HG02884 (cell line): ENCODE data around the gene PYGB.

ENCODE experiments used
- ATAC-seq: cut with Tn5 transposase; IDR thresholded peaks from one replicate; pipeline ENCODE4 v1.9.1; 2021; ENCODE audit warnings: mild to moderate bottlenecking, moderate library complexity; ENCODE audit not compliant: unreplicated experiment

PYGB gene

DNA sequence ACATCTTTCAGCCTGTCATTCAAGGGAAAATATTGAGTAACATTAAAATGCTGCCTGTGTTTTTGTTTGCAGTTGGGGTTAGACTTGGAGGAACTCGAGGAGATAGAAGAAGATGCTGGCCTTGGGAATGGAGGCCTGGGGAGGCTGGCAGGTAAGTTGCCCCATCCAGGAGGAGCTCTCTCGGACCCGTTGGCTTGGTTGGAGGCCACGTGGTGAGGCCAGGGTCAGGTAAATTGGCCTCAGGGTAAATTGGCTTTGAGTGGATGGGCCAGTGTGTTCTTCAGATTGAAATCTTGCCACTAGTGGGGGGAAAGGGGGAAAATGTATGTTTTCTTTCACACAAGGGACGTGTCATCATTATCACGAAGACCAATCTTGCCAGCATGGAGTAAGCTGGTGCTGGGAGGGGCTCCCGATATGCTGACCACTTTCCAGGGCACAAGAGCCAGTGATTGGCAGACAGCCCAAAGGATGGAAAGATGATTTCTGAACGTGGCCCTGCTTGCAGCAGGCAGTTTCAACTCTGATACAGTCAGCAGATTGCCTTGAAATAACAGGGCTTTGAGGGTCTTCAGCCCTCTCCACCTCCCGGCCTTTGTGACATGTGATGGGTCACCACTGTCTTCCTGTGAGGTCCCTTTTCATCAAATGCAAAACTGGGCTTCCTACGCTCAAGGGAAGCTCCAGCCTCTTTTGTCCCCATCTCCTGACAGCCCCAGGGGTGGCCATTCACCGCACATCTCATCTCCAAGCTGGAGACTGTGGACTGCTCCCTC is 21.4 kb downstream of the PYGB start:
- no peak for ATAC-seq

DNA sequence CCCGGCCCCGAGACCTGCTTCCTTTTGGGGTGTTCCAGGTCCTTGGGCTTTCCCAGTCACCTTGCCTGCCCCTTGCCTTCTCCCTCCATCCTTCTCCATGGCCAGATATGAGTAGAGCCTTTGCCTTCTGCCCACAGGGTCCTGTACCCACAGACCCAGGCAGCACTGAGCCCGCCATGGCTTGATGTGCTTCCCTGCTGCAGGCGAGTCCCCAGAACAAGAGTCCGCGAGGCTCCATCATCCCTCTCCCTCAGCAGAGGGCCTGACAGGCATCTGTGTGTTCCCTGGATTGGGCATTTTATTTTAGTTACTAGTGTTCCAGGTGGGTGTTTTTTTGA is 21.9 kb downstream of the PYGB start:
- no peak for ATAC-seq

DNA sequence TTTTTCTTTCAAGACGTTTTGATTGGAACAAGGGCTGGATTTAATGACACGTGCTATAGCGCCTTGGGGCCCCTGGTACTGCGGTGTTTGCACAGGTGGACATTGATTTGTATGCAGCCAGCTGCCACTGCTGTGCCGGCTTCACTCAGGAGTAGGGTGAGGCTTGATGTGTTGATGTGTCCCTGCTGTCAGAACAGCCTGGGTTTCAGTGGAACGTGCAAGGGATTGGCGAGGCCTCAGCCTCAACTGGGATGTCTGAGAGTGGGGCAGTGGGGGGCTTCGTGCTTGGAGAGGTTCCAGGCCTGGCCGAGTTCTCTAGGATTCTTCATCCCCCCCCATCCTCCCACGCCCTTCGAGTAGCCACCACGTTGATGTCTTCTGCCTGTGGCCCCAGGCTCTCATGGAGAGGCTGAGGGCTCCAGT is 23.0 kb downstream of the PYGB start:
- no peak for ATAC-seq

DNA sequence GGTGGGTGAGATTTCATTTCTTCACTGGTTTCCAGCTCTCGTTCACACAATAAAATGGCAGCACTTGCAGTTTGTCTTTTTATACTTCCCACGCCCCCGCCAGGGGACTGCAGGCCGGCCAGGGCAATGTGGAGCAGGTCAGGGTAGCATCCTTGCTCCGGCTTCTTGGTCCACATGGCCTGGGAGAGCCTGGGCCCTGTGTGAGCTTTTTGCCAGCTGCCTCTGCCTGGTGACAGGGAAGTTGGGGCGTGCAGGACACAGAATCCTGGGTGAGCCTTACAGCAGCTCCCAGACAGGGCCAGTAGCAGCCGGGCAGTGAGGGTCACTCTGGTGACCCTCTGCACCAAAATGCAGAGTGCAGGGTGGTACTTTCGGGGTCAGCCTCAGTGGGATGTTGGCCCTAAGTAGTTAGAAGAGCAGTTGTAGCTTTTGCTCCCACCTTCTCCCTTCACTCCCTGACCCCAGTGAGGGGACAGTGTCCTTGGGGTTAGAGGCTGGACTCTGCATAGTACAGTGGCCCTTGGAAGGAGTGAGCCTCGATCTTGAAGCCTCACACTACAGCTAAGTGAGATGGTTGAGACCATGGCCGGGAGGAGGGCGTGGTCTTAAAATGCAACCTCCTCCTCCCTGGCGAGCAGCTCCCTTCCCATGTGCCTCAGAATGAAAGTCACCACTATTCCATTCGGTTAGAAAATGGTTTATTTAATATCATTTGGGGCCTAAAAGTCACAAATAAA is 23.8 kb downstream of the PYGB start:
- ATAC-seq, result no peak

DNA sequence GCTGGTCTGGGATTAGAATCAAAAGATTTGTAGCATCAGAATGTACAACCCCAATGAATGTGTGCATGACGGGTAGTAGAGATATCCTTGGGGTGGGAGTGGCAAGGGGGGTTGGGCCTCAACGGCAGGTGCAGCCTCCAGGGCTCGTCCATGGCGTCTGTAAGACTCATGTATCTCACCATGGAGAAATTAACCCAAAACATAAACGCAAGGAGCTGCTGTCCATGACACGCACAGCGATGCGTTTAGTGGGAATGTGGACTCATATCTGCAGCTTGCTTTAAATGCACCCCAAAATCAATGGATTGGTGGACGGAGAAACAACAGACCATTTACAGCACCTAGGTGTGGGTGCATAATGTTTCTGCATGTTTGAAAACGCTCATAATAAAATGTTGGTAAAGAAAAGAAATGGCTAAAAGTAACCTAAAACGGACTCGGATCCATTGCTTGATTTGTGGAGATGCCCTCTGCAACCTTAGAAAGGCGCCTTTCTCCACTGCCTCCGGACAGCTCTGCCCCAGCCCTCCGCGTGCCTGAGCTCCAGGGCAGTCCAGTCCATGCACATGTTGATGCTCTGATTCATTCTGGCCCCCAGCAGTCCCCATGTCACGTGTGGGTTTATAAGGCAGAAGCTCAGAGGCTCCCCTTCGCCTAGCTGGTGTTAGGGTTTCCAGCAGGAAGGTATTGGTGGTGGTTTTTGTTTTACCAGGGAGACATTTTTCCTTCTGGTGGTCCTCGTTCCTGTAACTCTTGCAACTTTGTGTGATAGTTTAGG is 24.5 kb downstream of the PYGB start:
- ATAC-seq, result no peak

DNA sequence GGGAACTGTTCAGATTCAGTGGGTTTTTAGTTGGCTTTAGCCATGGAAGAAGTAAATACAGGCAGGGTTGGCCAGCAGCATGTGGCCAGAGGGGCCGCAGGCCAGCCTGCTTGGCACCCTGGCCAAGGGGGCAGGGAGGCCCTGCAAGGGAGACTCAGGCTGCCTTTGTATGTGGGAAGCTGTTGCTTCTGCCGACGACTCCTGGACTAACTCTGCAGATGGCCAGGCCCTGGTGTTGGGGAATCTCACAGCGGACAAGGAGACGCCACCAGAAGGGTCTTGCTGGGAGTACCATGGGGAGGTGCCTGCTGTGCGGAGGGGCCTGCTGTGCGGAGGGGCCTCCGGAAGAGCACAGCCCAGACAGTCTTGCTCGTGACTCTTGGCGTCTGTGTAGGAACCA is 25.2 kb downstream of the PYGB start:
- no peak for ATAC-seq

DNA sequence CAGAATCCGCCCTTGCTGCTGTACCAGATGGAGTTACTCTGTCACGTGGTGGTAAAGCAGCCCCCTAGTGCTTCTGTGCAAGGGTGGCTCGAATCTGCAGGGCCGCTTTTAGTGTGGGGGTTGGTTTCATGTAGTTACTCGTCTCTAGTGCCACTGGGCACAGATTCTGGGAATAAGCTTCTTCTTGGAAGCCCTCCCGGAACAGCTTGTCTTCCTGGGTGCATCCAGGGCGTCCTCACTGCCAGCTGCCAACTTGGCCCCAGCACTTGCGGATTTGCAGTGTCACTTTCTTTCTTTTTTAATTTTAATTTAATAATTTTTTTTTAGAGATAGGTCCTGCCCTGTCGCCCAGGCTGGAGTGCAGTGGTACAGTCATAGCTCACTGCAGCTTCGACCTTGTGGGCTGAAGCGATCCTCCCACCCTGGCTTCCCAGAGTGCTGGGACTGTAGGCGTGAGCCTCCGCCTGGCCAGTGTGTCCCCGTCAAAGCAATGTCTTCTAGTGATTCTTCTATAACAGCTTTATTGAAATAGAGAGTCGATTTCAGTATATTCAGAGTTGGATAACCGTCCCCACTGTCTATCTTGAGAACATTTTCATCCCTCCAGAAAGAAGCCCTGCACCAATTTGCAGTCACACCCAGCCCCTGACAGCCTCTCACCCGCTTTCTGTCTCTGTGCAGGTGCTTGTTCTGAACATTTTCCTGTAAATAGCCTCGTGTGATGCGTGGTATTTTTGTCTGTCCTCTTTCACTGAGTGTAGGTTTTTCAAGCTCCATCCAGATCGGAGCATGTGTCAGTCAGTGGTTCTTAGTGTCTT is 25.9 kb downstream of the PYGB start:
- no peak for ATAC-seq

DNA sequence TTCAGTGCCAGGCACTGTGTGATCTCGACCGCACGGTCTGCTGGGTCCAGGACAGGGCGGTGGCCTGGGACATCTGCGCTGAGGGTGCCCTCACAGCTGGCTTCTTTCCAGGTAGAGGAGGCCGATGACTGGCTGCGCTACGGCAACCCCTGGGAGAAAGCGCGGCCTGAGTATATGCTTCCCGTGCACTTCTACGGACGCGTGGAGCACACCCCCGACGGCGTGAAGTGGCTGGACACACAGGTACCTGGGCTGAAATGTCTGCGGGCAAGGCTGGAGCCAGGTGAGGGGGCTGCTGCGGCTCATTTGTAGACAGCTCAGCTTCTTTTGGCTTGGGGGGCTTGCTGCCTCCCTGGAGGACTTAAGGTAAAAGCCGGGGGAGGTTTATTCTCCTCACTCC is 26.6 kb downstream of the PYGB start:
- ATAC-seq, result no peak

DNA sequence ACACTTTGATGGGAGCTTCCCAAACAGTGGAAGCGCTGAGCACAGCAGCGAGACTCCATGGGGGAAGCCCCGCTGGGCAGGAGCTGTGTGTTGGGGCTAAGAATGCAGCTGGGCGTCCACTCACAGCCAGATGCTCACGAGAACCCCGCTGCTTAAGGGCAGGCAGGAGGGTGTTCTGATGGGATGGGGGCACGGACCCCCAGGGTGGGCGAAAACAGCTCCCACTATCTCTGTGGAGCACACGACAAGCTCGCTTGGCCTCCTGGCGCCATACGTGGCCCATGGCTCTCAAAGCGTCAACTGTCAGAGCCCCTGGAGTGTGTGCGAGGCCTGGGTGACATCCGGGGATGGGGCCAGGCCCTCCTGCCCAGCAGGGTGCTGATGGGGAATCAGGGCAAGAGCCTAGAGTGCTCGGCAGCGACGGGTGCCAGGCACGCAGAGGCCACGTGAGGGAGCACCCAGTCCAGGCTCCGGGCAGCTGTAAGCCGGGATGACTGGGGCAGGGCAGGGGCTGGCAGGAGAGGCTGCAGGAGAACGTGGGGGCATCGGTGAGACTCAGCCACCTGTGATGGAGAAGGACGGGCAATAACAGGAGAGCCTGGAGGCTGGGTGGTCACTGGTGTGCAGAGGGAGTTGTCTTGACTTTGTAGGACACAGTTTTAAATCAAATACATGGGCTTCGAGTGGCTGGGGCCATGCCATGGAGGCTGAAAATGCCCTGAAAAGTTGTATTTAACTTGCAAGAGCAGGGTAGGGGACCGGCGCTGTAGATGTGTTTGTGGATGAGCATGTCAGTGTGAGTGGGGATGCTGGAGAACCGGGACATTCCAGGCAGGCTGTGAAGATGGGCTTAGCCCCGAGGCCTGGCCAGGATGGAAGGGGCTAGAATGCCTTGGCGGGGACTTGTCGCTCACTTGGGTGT is 27.3 kb downstream of the PYGB start:
- no peak for ATAC-seq

DNA sequence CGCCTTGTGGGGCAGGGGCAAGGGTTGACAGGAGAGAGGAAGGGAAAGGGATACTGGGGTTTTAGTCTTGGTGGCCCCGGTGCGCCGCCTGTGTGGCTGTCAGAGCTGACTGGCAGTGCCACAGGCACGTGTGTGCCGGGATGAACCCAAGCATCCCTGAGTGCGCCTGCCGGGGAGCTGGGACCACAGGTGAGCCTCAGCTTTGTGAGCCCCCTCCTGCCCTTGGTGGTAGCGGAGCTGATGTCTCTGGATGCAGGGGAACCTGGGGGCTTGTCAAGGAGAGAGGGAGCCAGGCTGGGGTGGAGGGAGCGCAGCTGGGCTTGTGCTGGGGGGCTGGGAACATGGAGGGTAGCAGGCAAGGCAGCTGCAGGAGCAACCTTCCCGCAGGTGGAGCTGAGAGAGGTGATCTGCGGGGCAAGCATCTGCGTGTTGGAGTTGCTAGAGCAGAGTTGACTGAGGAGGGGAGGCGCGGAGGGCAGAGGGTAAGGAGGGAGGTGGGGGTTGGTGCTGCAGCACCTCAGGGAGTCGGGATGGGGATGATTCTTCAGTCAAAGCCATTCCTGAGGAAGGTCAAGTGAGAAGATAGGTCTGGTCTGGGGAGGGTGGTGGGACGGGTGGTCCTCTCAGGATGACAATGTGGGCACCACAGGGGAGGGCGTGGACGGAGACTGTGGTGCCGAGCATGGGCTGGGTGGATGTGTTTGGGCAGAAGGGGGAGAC is 28.1 kb downstream of the PYGB start:
- ATAC-seq, result no peak

DNA sequence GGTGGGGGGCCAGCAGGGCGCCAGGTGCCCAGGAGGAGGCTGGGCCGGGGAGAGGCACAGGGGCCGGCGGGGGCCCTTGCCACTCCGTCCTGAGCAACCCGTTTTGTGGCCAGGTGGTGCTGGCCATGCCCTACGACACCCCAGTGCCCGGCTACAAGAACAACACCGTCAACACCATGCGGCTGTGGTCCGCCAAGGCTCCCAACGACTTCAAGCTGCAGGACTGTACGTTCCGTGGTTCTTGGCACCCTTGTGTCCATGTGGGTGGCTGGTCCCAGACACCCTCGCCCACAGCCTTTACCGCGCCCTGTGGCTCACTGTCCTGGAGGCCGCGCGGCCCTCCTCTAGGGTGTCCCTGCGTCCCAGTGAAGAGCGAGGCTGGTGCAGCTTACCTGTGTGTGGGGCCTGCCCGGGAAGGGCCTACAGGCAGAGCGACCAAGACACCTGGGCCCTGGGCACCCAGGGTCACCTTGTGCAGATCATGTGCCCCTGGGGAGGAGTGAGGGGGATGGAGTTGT is 28.7 kb downstream of the PYGB start:
- ATAC-seq, result no peak

DNA sequence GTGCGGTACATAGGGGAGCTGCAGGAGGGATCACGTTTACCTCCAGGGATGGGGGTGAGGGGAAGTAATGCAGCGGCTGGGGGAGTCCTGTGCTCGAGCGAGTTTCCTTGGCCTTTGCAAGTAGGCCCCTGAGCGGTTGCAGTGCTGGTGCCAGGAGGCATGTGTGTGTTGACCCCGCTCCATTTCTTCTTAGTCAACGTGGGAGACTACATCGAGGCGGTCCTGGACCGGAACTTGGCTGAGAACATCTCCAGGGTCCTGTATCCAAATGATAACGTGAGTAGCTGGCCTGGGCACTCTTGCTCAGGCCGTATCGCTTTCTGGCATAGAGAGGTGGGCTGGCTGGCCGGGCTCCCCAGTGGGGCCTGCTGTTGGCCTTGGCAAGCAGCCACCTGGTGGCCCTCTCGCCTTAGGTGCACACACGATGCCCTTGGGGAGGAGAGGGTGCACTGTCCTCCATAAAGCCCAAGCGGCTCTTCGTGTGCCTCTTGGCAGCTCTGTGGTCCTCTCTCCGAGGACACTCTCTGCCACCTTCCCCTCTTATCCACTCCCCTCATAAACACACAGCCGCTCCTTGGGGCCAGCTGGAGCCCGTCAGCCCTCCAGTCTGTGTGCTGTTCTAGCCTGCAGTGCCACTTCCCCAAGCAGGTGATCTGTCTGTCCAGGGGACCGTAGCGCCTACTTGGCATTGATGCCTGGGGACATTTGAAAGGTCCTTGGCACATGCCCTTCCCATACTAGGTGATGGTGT is 29.3 kb downstream of the PYGB start:
- no peak for ATAC-seq

DNA sequence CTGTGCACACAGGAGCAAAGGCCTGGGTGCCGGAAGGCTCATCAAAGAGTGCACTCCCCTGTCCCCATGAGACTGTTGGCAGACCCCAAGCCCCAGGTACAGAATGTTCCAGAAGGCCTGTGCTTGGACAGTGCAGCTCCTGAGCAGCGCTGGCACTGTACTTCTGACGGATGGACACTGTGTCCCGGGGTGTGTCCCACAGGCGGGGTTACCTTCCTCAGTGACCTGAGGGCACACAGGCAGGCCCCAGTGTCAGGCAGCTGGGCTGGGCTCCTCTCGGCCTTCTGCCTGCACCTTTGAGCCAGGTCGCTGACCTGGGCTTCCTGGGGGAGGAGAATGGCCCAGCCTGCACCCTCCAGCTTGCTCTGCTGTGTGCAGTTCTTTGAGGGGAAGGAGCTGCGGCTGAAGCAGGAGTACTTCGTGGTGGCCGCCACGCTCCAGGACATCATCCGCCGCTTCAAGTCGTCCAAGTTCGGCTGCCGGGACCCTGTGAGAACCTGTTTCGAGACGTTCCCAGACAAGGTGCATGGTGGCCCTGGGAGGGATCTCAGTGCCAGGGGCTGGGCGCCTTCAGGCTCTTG is 30.1 kb downstream of the PYGB start:
- no peak for ATAC-seq

DNA sequence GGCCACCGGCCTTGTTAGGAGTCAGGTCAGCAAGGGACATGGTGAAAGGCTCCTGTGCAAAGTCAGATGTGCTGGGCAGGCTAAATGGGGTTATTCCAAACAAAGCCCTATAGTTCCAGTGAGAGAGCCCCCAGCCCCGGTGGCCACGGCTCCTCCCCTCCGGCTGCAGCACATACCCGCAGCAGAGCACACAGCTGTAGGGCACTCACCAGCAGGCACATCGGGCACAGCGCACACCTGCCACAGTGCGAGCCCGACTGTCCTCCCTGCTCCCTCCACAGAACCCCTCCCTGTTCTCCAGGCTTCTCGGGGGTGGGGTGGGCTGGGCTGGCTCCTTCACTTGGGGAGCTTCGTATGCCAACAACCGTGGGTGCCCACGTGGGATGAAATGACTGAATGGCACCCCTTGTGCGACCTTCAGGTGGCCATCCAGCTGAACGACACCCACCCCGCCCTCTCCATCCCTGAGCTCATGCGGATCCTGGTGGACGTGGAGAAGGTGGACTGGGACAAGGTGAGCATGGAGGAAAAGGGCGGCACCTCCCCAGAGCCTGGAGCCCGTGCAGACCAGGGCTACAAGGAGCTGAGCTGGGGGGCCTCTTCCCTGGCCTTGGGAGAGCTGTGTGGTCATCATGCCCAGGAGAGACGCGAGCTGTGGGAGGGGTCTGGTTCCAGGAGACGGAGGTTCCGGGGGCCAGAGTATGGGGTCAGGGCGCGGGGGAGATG is 30.9 kb downstream of the PYGB start:
- ATAC-seq, result no peak

DNA sequence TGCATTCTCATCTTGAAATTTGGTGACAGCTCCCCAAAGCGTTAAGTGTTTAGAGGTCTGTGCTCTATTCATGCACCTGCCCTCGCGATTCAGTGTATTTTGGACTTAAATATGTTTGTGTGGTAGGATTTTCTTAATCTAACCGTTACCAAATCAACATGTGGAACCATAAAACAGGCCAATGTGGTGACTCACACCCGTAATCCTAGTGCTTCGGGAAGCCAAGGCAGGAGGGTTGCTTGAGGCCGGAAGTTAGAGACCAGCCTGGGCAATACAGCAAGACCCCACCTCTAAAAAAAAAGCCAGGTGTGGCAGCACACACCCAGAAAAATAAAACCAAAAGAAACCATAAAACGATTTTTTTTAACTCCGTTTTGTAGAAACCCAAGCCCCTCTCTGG is 31.5 kb downstream of the PYGB start:
- no peak for ATAC-seq

DNA sequence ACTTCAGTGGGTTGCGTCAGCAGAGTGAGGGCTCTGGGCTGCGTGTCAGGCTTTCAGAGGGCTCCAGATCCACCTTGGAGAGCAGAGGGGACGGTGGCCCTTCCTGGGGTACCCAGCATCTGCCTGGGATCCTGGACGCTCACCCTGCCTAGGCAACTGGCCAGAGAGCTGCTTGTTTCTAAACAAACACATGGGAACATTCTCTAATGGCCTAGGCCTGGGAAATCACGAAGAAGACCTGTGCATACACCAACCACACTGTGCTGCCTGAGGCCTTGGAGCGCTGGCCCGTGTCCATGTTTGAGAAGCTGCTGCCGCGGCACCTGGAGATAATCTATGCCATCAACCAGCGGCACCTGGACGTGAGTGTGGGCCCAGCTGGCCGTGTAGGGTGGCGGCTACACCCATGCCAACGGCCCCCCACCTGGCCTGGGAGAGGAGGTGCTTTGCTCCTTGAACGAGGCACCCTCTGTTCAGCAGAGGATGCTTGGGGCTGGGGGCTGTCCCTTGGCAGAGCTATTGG is 32.2 kb downstream of the PYGB start:
- ATAC-seq, result no peak
